ENCODE data around the gene CMKLR1.
A peak's percentile ranks its signal among the peaks of the same experiment; 100 is the strongest.

CMKLR1 gene

GRCh38 chr12:108340037-108340436 lies 926 bp upstream of the CMKLR1 start:
- DNase-seq (ENCODE audit: low read depth) = no peak
- no peak overlapping the region for H3K4me3 ChIP-seq (ENCODE audit: low read depth, low read length)

DNA sequence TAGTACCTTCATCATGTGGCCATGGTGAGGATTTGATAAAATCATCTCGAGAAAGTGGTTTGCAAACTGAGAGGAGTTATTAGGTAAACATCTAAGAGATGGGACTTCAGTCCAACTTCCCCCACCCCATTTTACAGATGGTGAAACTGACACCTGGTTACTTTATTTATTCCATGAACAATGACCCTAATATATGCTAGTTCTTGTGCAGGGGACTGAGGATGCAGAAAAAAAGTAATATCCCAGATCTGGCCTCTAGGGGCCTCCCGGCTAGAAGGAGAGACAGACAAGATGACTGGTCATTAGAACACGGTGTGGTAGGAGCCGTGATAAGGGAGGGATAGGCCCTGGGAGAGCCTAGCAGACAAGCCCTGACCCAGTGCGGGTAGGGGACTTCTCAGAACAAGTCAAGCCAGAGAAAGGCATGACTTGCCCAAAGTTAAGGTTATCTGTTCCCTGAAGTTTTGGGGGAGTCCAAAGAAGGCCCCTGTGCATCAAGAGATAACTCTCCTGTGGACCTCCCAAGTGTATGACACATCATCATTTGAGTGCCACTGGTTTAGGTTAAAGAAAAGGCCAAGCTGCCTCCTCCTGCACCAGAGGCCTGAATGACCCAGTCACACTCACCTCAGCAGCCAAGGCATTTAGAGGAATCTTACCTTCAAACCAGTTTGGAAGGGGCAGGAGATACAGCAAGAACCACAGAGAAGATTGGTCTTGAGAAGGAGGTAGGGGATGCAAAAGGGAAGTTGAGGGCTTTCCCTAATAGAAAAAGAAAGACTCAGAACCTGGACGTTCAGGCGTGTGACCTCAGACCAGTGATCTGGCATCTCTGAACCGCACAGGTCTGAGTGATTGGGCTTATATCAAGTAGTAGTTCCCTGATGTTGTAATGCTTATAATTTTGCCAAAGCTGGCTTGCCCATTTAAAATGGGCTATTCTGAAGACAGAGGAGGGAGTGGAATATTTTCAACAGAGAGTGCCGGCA lies 1.6 kb downstream of the CMKLR1 start:
- no peak overlapping the region for H3K4me3 ChIP-seq (ENCODE audit: low read depth, low read length)
- no peak for DNase-seq (ENCODE audit: low read depth)

DNA sequence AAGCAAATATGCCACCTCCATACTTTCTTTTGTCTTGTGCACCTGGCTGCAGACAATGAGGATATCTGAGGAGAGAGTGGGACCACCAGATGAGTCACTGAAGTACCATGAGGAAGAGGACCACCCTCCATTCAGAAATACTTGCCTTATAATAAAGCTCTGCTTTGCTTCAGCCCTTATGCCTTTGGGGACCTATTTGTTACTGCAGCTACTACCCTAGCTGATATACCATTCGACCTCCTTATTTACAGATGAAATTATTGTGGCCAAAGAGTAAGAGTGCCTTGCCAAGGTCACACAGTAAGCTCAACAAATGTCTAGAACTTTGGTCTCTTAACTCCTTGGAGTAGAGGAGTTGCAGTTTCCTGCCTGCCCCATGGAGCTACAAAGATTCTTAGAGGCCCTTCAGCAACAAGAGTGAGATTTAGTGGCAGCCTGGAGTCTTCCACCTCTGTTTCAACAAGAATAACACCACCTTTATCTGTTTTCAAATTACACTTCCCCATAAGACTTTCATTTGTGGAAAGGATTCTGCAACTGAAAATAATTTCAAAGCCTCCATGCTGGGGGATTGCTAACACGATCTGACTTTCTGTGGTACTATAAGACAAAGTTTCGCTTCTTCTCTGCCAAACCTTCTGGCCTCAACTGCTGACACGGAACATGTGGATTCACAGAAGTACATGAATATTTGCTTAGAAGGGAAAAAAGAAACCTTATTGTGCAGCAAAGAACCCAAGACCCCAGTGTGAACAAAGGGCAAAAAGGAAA lies 3.6 kb downstream of the CMKLR1 start:
- no peak for DNase-seq (ENCODE audit: low read depth)
- H3K4me3 ChIP-seq (ENCODE audit: low read depth, low read length) = no peak overlapping the region

DNA sequence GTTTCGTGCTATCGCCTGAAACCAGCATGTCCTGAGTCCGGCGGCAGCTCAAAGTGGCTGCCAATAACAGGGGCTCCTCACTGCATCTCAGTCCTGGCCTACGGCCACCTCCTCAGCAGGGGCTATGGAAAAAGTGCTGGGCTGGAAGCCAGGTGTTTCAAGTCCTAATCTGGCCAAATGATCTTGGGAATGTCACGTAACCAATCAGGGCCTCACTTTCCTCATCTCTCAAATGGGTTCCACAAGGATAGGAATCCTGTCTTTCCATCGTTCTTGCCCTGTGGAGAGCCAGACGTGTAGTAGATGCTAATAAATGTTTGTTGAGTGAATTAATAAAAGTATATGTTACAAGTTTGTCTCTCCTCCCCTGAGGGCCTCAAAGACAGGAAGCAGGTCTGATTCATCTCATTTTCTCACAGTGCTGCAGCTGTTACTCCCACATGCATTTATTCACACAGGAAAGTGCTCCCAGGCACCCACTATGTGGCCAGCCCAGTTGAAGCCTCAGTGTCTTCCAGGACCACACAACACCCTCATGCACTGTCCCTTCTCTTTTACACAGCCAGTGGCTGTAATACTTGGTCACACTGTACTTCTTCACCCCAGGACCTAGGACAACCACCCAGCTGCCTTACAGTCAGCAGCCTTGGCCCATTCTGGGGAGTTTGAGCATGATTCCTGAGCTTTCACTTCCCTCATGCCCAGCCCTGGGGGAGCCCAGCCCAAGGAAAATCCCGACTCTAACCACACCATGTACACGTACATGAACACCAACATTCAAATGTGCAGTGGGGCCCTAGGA lies 5.0 kb downstream of the CMKLR1 start:
- H3K4me3 ChIP-seq (ENCODE audit: low read depth, low read length) = no peak overlapping the region
- DNase-seq (ENCODE audit: low read depth) = peak; percentile 35

- H3K4me3 ChIP-seq (ENCODE audit: low read depth, low read length) = no peak overlapping the region
- no peak for DNase-seq (ENCODE audit: low read depth)
These were observed 6.2 kb downstream of the CMKLR1 start for GRCh38 chr12:108332791-108333382.

DNA sequence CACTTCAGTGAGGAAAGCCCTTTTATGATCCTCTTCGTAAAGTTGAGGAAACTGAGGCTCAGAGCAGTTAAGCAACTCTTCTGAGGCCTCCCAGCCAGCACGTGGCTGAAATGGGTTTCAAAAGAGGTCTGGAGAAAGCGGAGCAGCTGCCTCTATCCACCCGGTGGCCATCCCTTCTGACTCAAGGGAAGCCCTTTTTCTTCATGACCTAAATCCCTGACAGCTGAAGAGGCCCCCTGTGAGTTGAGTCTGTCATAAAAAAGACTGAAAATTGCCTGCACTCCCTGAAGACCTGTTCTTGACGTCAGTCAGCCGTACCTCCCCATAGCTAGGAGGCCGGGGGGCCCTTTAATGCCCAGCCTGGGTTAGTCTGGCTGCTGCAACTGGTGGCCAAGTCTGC lies 10.7 kb downstream of the CMKLR1 start:
- no peak for DNase-seq (ENCODE audit: low read depth)

GRCh38 chr12:108327621-108328344 lies 11.3 kb downstream of the CMKLR1 start:
- DNase-seq (ENCODE audit: low read depth) = no peak
- no peak overlapping the region for H3K4me3 ChIP-seq (ENCODE audit: low read depth, low read length)

More for the DNA sequence above, 10.7 kb downstream of the CMKLR1 start:
- no peak overlapping the region for H3K4me3 ChIP-seq (ENCODE audit: low read depth, low read length)

GRCh38 chr12:108326254-108326750 lies 12.8 kb downstream of the CMKLR1 start:
- H3K4me3 ChIP-seq (ENCODE audit: low read depth, low read length) = no peak overlapping the region
- no peak for DNase-seq (ENCODE audit: low read depth)

DNA sequence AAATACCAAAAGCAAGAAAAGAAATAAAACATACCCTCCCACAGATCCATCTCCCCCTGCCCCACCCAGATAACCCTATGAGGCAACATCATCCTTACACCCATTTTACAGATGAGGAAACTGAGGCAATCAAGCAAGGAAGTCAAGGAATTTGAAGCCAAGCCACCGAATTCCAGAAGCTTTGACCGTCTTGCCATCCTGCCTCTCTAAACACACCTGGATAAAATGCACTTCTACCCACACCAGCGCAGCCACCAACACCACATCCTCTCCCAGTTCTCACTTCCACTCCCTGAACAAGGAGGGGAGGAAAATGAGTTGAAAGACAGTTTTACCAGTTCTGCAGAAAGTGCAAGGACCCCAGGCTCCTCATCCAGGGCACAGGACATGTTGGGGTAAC lies 13.6 kb downstream of the CMKLR1 start:
- H3K4me3 ChIP-seq (ENCODE audit: low read depth, low read length) = no peak overlapping the region
- no peak for DNase-seq (ENCODE audit: low read depth)

DNA sequence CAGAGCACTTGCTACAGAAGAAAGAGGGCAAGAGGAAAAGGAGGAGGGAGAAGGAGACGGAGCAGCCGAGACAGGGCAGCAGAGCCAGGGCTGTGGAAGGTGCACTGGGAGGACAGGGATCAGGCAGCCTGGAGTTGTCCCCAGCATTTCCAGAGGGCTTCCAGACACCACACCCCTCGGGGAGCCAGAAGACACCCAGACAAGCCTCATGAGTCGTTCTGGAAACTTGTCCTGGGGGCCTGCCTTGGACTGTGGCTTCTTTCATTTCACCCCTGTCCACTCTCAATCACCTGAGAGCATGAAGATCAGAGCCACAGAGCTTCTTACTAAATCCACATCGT lies 14.1 kb downstream of the CMKLR1 start:
- no peak overlapping the region for H3K4me3 ChIP-seq (ENCODE audit: low read depth, low read length)

GRCh38 chr12:108324351-108325017 lies 14.6 kb downstream of the CMKLR1 start:
- no peak for DNase-seq (ENCODE audit: low read depth)
- H3K4me3 ChIP-seq (ENCODE audit: low read depth, low read length) = no peak overlapping the region

More for the DNA sequence above, 14.1 kb downstream of the CMKLR1 start:
- DNase-seq (ENCODE audit: low read depth) = no peak

DNA sequence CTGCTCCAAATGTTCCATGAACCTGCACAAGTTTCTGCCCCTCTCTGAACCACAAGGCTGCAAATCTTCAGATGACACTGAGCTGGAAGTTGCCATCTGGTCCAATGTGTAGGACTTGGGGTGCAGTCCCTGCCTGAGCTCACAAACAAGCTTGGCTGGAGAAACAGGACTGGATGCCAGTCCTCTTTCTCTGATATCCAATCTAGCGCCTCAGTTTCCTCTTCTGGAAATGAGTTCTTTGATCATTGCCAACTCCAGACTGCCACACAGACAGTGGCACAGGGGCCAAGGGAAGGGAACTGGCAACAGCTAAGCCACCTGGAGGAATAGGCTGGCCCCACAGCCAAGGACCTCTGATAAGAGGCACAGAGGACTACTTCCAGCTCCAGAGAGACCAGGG lies 15.5 kb downstream of the CMKLR1 start:
- no peak overlapping the region for H3K4me3 ChIP-seq (ENCODE audit: low read depth, low read length)
- no peak for DNase-seq (ENCODE audit: low read depth)

DNA sequence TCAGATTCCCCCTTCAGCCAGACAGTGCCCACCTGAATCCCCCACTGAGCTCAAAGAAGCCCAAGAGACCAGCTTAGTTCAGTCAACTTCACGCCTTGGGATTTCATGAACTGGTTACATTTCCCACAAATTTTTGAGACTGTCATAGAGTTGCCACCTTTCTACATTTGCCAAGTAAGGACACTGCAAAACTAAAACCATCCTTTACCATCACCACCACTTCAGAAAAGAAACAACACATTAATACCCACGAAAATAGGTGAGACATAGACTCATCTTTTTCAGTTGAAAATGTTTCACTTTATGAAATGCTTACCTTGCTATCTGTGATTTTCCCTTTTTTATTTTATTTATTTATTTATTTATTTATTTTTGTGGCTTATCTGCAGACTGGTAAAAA lies 16.1 kb downstream of the CMKLR1 start:
- DNase-seq (ENCODE audit: low read depth) = no peak

GRCh38 chr12:108321688-108322087 lies 17.4 kb downstream of the CMKLR1 start:
- DNase-seq (ENCODE audit: low read depth) = no peak
- H3K4me3 ChIP-seq (ENCODE audit: low read depth, low read length) = no peak overlapping the region

More for the DNA sequence above, 16.1 kb downstream of the CMKLR1 start:
- no peak overlapping the region for H3K4me3 ChIP-seq (ENCODE audit: low read depth, low read length)

GRCh38 chr12:108320507-108321293 lies 18.4 kb downstream of the CMKLR1 start:
- H3K4me3 ChIP-seq (ENCODE audit: low read depth, low read length) = no peak overlapping the region
- no peak for DNase-seq (ENCODE audit: low read depth)

DNA sequence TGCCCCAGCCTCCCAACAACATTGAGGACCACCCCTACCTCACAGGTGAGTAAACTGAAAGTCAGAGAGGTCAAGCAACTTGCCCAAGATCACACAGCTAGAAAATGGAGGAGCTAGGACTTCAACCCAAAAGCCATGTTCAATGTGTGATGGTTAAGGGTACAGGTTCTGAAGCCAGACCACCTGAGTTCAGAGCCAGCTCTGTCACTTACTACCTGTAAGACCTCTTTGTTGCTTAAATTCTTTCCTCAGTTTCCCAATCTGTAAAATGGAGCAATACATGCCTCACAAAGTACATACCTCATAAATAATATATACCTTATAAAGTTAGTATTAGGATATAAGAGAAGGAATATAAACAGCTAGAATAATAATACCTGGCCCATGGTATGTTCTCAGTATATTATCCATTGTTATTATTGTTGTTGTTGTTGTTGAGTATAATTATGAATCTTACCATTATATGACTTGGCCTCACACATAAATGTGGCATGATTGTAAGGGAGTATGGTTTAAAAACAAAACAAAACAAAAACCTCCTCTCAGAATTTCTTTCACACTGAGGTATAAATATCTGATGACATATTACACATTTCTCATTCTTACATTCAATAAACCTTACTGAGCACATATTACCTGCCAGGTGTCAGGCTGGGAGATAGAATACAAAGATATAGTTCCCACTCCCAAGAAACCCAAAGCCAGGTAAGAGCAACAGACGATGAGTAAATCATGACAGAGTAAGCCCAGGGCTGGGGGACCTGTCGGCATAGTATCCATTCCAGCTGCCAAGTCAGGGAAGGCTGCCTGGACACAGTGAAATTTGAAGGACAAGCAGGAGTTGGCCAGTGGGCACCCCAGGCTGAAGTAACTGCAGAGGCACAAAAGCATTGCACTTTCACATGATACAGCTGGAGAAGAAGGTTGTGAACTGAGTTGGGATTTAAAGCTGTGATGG lies 19.6 kb downstream of the CMKLR1 start:
- DNase-seq (ENCODE audit: low read depth) = no peak
- H3K4me3 ChIP-seq (ENCODE audit: low read depth, low read length) = no peak overlapping the region
